ENCODE data around the gene CLN5.
"Not testable (repeated sequence)": the region's sequence is repeated elsewhere in the genome, so short reads cannot be mapped to it uniquely, and the experiment has no call there.

CLN5 gene

GRCh38 chr13:76991796-76992547 is at the start of gene CLN5:
Gene CLN5 (plus strand): TSS chr13:76992081. CDS start chr13:76992099, 18 bp downstream.
- peak; percentile 94 for DNase-seq (ENCODE audit: low spot score)

- no peak for DNase-seq (ENCODE audit: low spot score)
Observed at GRCh38 chr13:76942363-76942762, 49.5 kb upstream of the CLN5 start.

GRCh38 chr13:76943646-76944045 is 48.2 kb upstream of the CLN5 start:
- DNase-seq (ENCODE audit: low spot score), result no peak

GRCh38 chr13:76944456-76944855 is 47.4 kb upstream of the CLN5 start:
- no peak for DNase-seq (ENCODE audit: low spot score)

GRCh38 chr13:76948149-76948548 is 43.7 kb upstream of the CLN5 start, which contains the start of gene ACOD1:
Gene ACOD1 (plus strand): TSS chr13:76948511. CDS start chr13:76948559, 48 bp downstream.
- DNase-seq (ENCODE audit: low spot score), result no peak

- no peak for DNase-seq (ENCODE audit: low spot score)
Observed at GRCh38 chr13:76950101-76950500, 41.8 kb upstream of the CLN5 start.

- DNase-seq (ENCODE audit: low spot score), result no peak
Observed at GRCh38 chr13:76953968-76954367, 37.9 kb upstream of the CLN5 start.

GRCh38 chr13:76954538-76954937 is 37.3 kb upstream of the CLN5 start:
- no peak for DNase-seq (ENCODE audit: low spot score)

- DNase-seq (ENCODE audit: low spot score), result no peak
Observed at GRCh38 chr13:76955193-76955592, 36.7 kb upstream of the CLN5 start.

- DNase-seq (ENCODE audit: low spot score), result no peak
Observed at GRCh38 chr13:76955661-76956060, 36.2 kb upstream of the CLN5 start.

- DNase-seq (ENCODE audit: low spot score), result no peak
Observed at GRCh38 chr13:76958841-76959432, 32.9 kb upstream of the CLN5 start.

GRCh38 chr13:76959734-76960133 is 32.1 kb upstream of the CLN5 start:
- DNase-seq (ENCODE audit: low spot score), result not testable (repeated sequence)

GRCh38 chr13:76965759-76966421 is 26.0 kb upstream of the CLN5 start:
- DNase-seq (ENCODE audit: low spot score), result no peak

- DNase-seq (ENCODE audit: low spot score), result no peak
Observed at GRCh38 chr13:76967031-76967430, 24.9 kb upstream of the CLN5 start.

- no peak for DNase-seq (ENCODE audit: low spot score)
Observed at GRCh38 chr13:76968041-76968440, 23.8 kb upstream of the CLN5 start.

GRCh38 chr13:76969488-76970365 is 22.2 kb upstream of the CLN5 start:
- no peak for DNase-seq (ENCODE audit: low spot score)

GRCh38 chr13:76971215-76971614 is 20.7 kb upstream of the CLN5 start:
- DNase-seq (ENCODE audit: low spot score), result no peak

- DNase-seq (ENCODE audit: low spot score), result no peak
Observed at GRCh38 chr13:76971851-76972829, 19.7 kb upstream of the CLN5 start.

- no peak for DNase-seq (ENCODE audit: low spot score)
Observed at GRCh38 chr13:76973920-76974617, 17.8 kb upstream of the CLN5 start.

GRCh38 chr13:76974618-76974975 is 17.3 kb upstream of the CLN5 start:
- no peak for DNase-seq (ENCODE audit: low spot score)
